Type B pancreatic cell (in vitro differentiated cells): Measurements from ENCODE around the gene DTNB. TPM values are rescaled to one million over a fixed set of nuclear protein-coding genes. Genes with fewer than 3 reads are reported as not detected.
"Not testable (repeated sequence)": the region's sequence is repeated elsewhere in the genome, so short reads cannot be mapped to it uniquely, and the experiment has no call there.

Source experiments
- DNase-seq: peaks from one replicate; pipeline ENCODE4 v3.0.0; 2021; ENCODE audit warnings: mixed read lengths; ENCODE audit not compliant: unreplicated experiment; ENCODE audit errors: extremely low spot score
- H3K27ac Mint-ChIP-seq: 2 replicates; pipeline ENCODE4 v1.8.0; 2021; ENCODE audit warnings: mild to moderate bottlenecking, mixed read lengths
- H3K27me3 Mint-ChIP-seq: 2 replicates; pipeline ENCODE4 v1.8.0; 2021; ENCODE audit warnings: mixed read lengths
- H3K36me3 Mint-ChIP-seq: 2 replicates; pipeline ENCODE4 v1.8.0; 2021; ENCODE audit warnings: mixed read lengths
- H3K4me1 Mint-ChIP-seq: one replicate; pipeline ENCODE4 v1.8.0; 2021; ENCODE audit warnings: mixed read lengths; ENCODE audit not compliant: unreplicated experiment
- H3K4me3 Mint-ChIP-seq: 2 replicates; pipeline ENCODE4 v1.8.0; 2021; ENCODE audit warnings: mild to moderate bottlenecking, mixed read lengths
- H3K9me3 Mint-ChIP-seq: 2 replicates; pipeline ENCODE4 v1.8.0; 2021; ENCODE audit warnings: mixed read lengths
- CTCF ChIP-seq: fragments of 200-600 bp; sonication (generic); conservative IDR thresholded peaks from 2 replicates; pipeline ENCODE4 v1.5.0; 2021; ENCODE audit warnings: antibody characterized with exemption, mild to moderate bottlenecking
- total RNA-seq: library from RNA; stranded (reverse); gene quantifications from 2 replicates; pipeline ENCODE4 v1.2.1, GENCODE V29; 2021; ENCODE audit warnings: low replicate concordance

DTNB gene
- total RNA-seq, 1 donor from 2014 or later = 28.6 TPM

- TF ChIP-seq CTCF = no peak
- Mint-ChIP-seq H3K4me3 (no peak overlapping the region), H3K27me3 (no peaks in the 10 kb centered on the region), H3K36me3 (peaks cover 7% of the 10 kb centered on the region), H3K9me3 (no peaks in the 10 kb centered on the region), H3K27ac (no peak overlapping the region), H3K4me1 (peaks cover 14% of the 10 kb centered on the region)
- no peak for DNase-seq
Observed at GRCh38 chr2:25405611-25406295, 267.6 kb downstream of the DTNB start.

- H3K27me3 Mint-ChIP-seq, H3K36me3 Mint-ChIP-seq, DNase-seq, H3K27ac Mint-ChIP-seq, H3K9me3 Mint-ChIP-seq, H3K4me3 Mint-ChIP-seq: not testable (repeated sequence)
- peaks cover 23% of the 10 kb centered on the region for H3K4me1 Mint-ChIP-seq
Observed at GRCh38 chr2:25403120-25403760, 270.1 kb downstream of the DTNB start.

GRCh38 chr2:25402477-25402876 is 270.9 kb downstream of the DTNB start:
- Mint-ChIP-seq H3K9me3 (no peaks in the 10 kb centered on the region), H3K4me1 (peaks cover 29% of the 10 kb centered on the region), H3K27ac (no peak overlapping the region), H3K4me3 (no peak overlapping the region), H3K27me3 (no peaks in the 10 kb centered on the region), H3K36me3 (peaks cover 6% of the 10 kb centered on the region)
- DNase-seq = no peak
- no peak for TF ChIP-seq CTCF

- no peak for TF ChIP-seq CTCF
- Mint-ChIP-seq H3K4me1 (peaks cover 29% of the 10 kb centered on the region), H3K4me3 (no peak overlapping the region), H3K36me3 (no peaks in the 10 kb centered on the region), H3K27ac (peak overlapping the region; percentile 3), H3K9me3 (no peaks in the 10 kb centered on the region), H3K27me3 (no peaks in the 10 kb centered on the region)
- no peak for DNase-seq
Observed at GRCh38 chr2:25401307-25402026, 271.9 kb downstream of the DTNB start.

- Mint-ChIP-seq H3K4me3 (no peak overlapping the region), H3K4me1 (peaks cover 29% of the 10 kb centered on the region), H3K9me3 (no peaks in the 10 kb centered on the region), H3K36me3 (no peaks in the 10 kb centered on the region), H3K27ac (no peak overlapping the region), H3K27me3 (no peaks in the 10 kb centered on the region)
- DNase-seq = no peak
- TF ChIP-seq CTCF = no peak
Observed at GRCh38 chr2:25400576-25401216, 272.7 kb downstream of the DTNB start.
